ENCODE results near the gene SEMA5A. TPM values are rescaled to one million over a fixed set of nuclear protein-coding genes. Genes with fewer than 3 reads are reported as not detected.
A peak's percentile ranks its signal among the peaks of the same experiment; 100 is the strongest.

Gene SEMA5A
- total and polyA plus RNA-seq, 2 of the 8 experiments (the other 6 are each of a cell fraction or from before 2014, with no cell fraction given), result 5.3 to 8.9 TPM

- peak overlapping the region; percentile 11; the same call in 1 of the 2 replicates for H3K18ac ChIP-seq (ENCODE audit: extremely low read depth, low read length)
- H3K4me3 ChIP-seq (ENCODE audit: extremely low read depth in 1 of 4, insufficient read depth in 2 of 4, low read depth in 3 of 4, low read length in 4 of 4), result no peak overlapping the region
- no peaks in the 10 kb centered on the region for H3K36me3 ChIP-seq (ENCODE audit: control insufficient read depth in 2 of 4, insufficient read depth in 4 of 4, low read length in 3 of 4)
- no peak overlapping the region for H3K9ac ChIP-seq (replicated peaks in 1 of 4; ENCODE audit: extremely low read depth in 1 of 4, low read depth in 3 of 4, low read length in 3 of 4)
- DNase-seq (ENCODE audit: low read depth in 1 of 2, low spot score in 2 of 2) (no peak), FAIRE-seq (no peak)
- H2BK5ac ChIP-seq (ENCODE audit: low read depth, low read length), result no peak overlapping the region
- H3K4me2 ChIP-seq (ENCODE audit: insufficient read depth in 1 of 2, low read depth in 2 of 2, low read length in 2 of 2), result no peak overlapping the region
- H4K5ac ChIP-seq (ENCODE audit: insufficient read length, low read depth, low read length), result no peak overlapping the region
- no peak overlapping the region for H4K8ac ChIP-seq (ENCODE audit: extremely low read depth, insufficient read depth, low read length)
- H3K23ac ChIP-seq (ENCODE audit: insufficient read length), result no peak overlapping the region
- H4K91ac ChIP-seq (replicated peaks; ENCODE audit: insufficient read length, low read length), result no peak overlapping the region
- no peak overlapping the region for H2BK120ac ChIP-seq (replicated peaks; ENCODE audit: low read depth, low read length)
- no peaks in the 10 kb centered on the region for H3K27me3 ChIP-seq (replicated peaks in 1 of 4; ENCODE audit: control insufficient read depth in 3 of 4, extremely low read depth in 1 of 4, insufficient read depth in 3 of 4, low read length in 3 of 4)
- no peaks in the 10 kb centered on the region for H4K20me1 ChIP-seq (replicated peaks in 1 of 2; ENCODE audit: control insufficient read depth in 1 of 2, insufficient read depth in 2 of 2, low read length in 2 of 2)
- no peak overlapping the region for H2BK20ac ChIP-seq (ENCODE audit: low read length)
- H2AFZ ChIP-seq (ENCODE audit: low read length), result no peak overlapping the region
- no peak overlapping the region for H2AK5ac ChIP-seq (ENCODE audit: low read depth, low read length)
- no peak overlapping the region for H3K56ac ChIP-seq (replicated peaks; ENCODE audit: insufficient read length, low read depth, low read length)
- TF ChIP-seq CEBPB (IDR thresholded peaks at IDR 0.05; ENCODE audit: low read depth, low read length) (no peak), RFX5 (IDR thresholded peaks at IDR 0.05; ENCODE audit: borderline replicate concordance, low read depth, low read length) (no peak), BRCA1 (IDR thresholded peaks at IDR 0.05; ENCODE audit: low read depth, low read length) (no peak), SIRT6 (IDR thresholded peaks at IDR 0.05; ENCODE audit: low read length) (no peak), SRF (IDR thresholded peaks at IDR 0.05; ENCODE audit: low read depth, low read length) (no peak), SP1 (IDR thresholded peaks at IDR 0.05; ENCODE audit: low read depth, low read length) (no peak), KDM5A (IDR thresholded peaks at IDR 0.05; ENCODE audit: low read length) (no peak), KDM1A (IDR thresholded peaks at IDR 0.05; ENCODE audit: borderline replicate concordance, low read length) (no peak), RNF2 (IDR thresholded peaks at IDR 0.05; ENCODE audit: borderline replicate concordance, low read depth, low read length, missing control alignments, poor library complexity, severe bottlenecking) (no peak), POLR2A (IDR thresholded peaks at IDR 0.05; ENCODE audit: control extremely low read depth in 1 of 2, low read depth in 2 of 2, low read length in 2 of 2) (no peak), RAD21 (IDR thresholded peaks at IDR 0.05 in 1 of 2, conservative IDR thresholded peaks at IDR 0.05 in 1 of 2; ENCODE audit: low read depth in 2 of 2, low read length in 2 of 2) (no peak), SAP30 (IDR thresholded peaks at IDR 0.05; ENCODE audit: insufficient read depth, insufficient replicate concordance, low read length) (no peak)
- peaks cover 0 to 7% (median 1%) of the 10 kb centered on the region in 4 experiments; a peak in 2 of 7 replicates for H3K4me1 ChIP-seq (replicated peaks in 1 of 4; ENCODE audit: control insufficient read depth in 3 of 4, insufficient read depth in 4 of 4, low read length in 3 of 4)
- WGBS, 2 experiments (ENCODE audit: extremely low coverage in 1 of 2, insufficient coverage in 1 of 2, insufficient read length in 1 of 2, insufficient replicate concordance in 2 of 2, low coverage in 1 of 2, low lambda C conversion rate in 2 of 2, missing lambda C conversion rate in 1 of 2), result 95% methylated on average over 1 of the region's 1 CpG; no CpG with 5 or more reads in 1 of the 2 experiments
- POLR2A ChIA-PET (ENCODE audit: partially characterized antibody), result no interaction called here
- H2BK15ac ChIP-seq (ENCODE audit: low read length), result no peak overlapping the region
- H3K9me3 ChIP-seq (ENCODE audit: insufficient read depth in 2 of 2, low read depth in 1 of 2, low read length in 1 of 2), result no peaks in the 10 kb centered on the region
- no peaks in the 10 kb centered on the region for H3K79me2 ChIP-seq (ENCODE audit: control insufficient read depth in 1 of 2, insufficient read depth in 2 of 2, low read length in 2 of 2)
- no peak overlapping the region for H3K14ac ChIP-seq (ENCODE audit: insufficient read length)
- CTCF ChIA-PET (ENCODE audit: partially characterized antibody), result no interaction called here
- no peak overlapping the region for H3K27ac ChIP-seq (ENCODE audit: low read depth, low read length)
- no peak overlapping the region for H2BK12ac ChIP-seq (ENCODE audit: low read depth, low read length)
- no peaks in the 10 kb centered on the region for H3K79me1 ChIP-seq (ENCODE audit: low read depth, low read length)
- H3K23me2 ChIP-seq (ENCODE audit: low read depth, low read length), result no peaks in the 10 kb centered on the region
- no peak overlapping the region for H3K4ac ChIP-seq (replicated peaks; ENCODE audit: insufficient read length, low read depth, low read length)
These were observed 376.3 kb downstream of the SEMA5A start for GRCh38 chr5:9169557-9169902.

Measured in H1 (cell line).